HCT116 (cell line): ENCODE data around the gene RREB1. TPM values are rescaled to one million over a fixed set of nuclear protein-coding genes. Genes with fewer than 3 reads are reported as not detected.
"Not testable (repeated sequence)": the region's sequence is repeated elsewhere in the genome, so short reads cannot be mapped to it uniquely, and the experiment has no call there.

Experiments
- ATAC-seq: fragments of 200-7000 bp; cut with Tn5 transposase; 2 replicates; pipeline ENCODE4 v1.9.1; 2020; ENCODE audit warnings: mild to moderate bottlenecking, moderate library complexity
- BruUV-seq: library from RNA; stranded (reverse); fragments of 400-500 nt; replicated peaks from 2 replicates; lab custom pipeline; 2021; lab: Mats Ljungman, UMichigan
- CTCF ChIA-PET: fragments of 300-600 bp; sonication (Branson Sonifier 250); formaldehyde crosslinking; loops from one replicate; lab custom pipeline; 2021; ENCODE audit warnings: antibody characterized with exemption; lab: Charles Lee
- POLR2A ChIA-PET: fragments of 300-600, 350-600 bp; sonication (Branson Sonifier 250); formaldehyde crosslinking; loops from one replicate; lab custom pipeline; 2021; ENCODE audit warnings: antibody characterized with exemption; lab: Charles Lee
- RAD21 ChIA-PET, 2 experiments: fragments of 300-600 bp; sonication (Branson Sonifier 250); formaldehyde crosslinking; loops; one replicate each; lab custom pipeline; 2023; ENCODE audit warnings: low total read pairs in 2 of 2; ENCODE audit not compliant: uncharacterized antibody in 2 of 2, unreplicated experiment in 2 of 2, low non-redundant PET in 1 of 2; lab: Charles Lee
- DNase-seq: peaks from one replicate; pipeline ENCODE4 v3.0.0-alpha.2; 2010; ENCODE audit warnings: low read depth, low spot score
- H2AFZ ChIP-seq: fragments of 200-600 bp; shearing (Covaris generic), sonication (generic); 2 replicates; pipeline ENCODE4 v1.6.1; 2017; ENCODE audit warnings: low read depth, mixed run types, mixed read lengths, antibody characterized with exemption, low read length; ENCODE audit not compliant: poor library complexity, severe bottlenecking
- H3K27ac ChIP-seq: 2 replicates; pipeline ENCODE4 v1.5.1; 2012; ENCODE audit warnings: low read depth, low read length
- H3K27me3 ChIP-seq: fragments of 200-600 bp; sonication (generic); 2 replicates; pipeline ENCODE4 v1.6.1; 2016; ENCODE audit warnings: mixed run types, low read length, mixed read lengths; ENCODE audit not compliant: insufficient read depth
- H3K36me3 ChIP-seq, 2 experiments: fragments of 200-500 bp in 1 of 2; fragments of 200-600 bp in 1 of 2; sonication (Bioruptor generic) in 1 of 2; sonication (generic) in 1 of 2; 2 replicates each; pipeline versions ENCODE4 v1.5.1 to v1.6.1; 2014 to 2016; ENCODE audit warnings: low read length in 2 of 2, inconsistent platforms in 1 of 2, mixed read lengths in 1 of 2, mixed run types in 1 of 2; ENCODE audit not compliant: insufficient read depth in 2 of 2, control insufficient read depth in 1 of 2
- H3K4me1 ChIP-seq, 2 experiments: fragments of 200-600 bp in 1 of 2; sonication (generic) in 1 of 2; 2 replicates each; pipeline versions ENCODE4 v1.5.1 to v1.6.1; 2012 to 2017; ENCODE audit warnings: low read length in 2 of 2, inconsistent platforms in 1 of 2, mild to moderate bottlenecking in 1 of 2, mixed read lengths in 1 of 2, mixed run types in 1 of 2, moderate library complexity in 1 of 2; ENCODE audit not compliant: insufficient read depth in 2 of 2, control insufficient read depth in 1 of 2
- H3K4me2 ChIP-seq: fragments of 200-600 bp; sonication (generic); 2 replicates; pipeline ENCODE4 v1.6.1; 2017; ENCODE audit warnings: mixed run types, low read length, mixed read lengths
- H3K4me3 ChIP-seq, 2 experiments: fragments of 200-600 bp in 1 of 2; sonication (generic) in 1 of 2; replicated peaks in 1 of 2; 2 replicates each; pipeline ENCODE4 v1.5.1; 2011 to 2016; ENCODE audit warnings: low read length in 2 of 2, control low read depth in 1 of 2, low read depth in 1 of 2, mild to moderate bottlenecking in 1 of 2, mixed read lengths in 1 of 2, mixed run types in 1 of 2
- H3K79me2 ChIP-seq: fragments of 200-600 bp; sonication (generic); 2 replicates; pipeline ENCODE4 v1.6.1; 2017; ENCODE audit warnings: mild to moderate bottlenecking, mixed run types, low read length, moderate library complexity, mixed read lengths; ENCODE audit not compliant: insufficient read depth
- H3K9ac ChIP-seq: fragments of 200-600 bp; sonication (generic); 2 replicates; pipeline ENCODE4 v1.6.1; 2016; ENCODE audit warnings: low read length, mixed read lengths
- H3K9me2 ChIP-seq: fragments of 200-600 bp; sonication (generic), shearing (Covaris generic); 2 replicates; pipeline ENCODE4 v1.6.1; 2017; ENCODE audit warnings: mixed run types, mild to moderate bottlenecking, moderate library complexity; ENCODE audit not compliant: insufficient read depth
- H3K9me3 ChIP-seq, 2 experiments: fragments of 200-500 bp in 1 of 2; fragments of 200-600 bp in 1 of 2; sonication (Bioruptor generic) in 1 of 2; sonication (generic) in 1 of 2; 2 replicates each; pipeline ENCODE4 v1.6.1; 2014 to 2017; ENCODE audit warnings: low read length in 2 of 2, mixed read lengths in 2 of 2, inconsistent platforms in 1 of 2, low read depth in 1 of 2, mild to moderate bottlenecking in 1 of 2, mixed run types in 1 of 2, moderate library complexity in 1 of 2; ENCODE audit not compliant: control insufficient read depth in 1 of 2, insufficient read depth in 1 of 2
- H4K20me1 ChIP-seq: fragments of 200-600 bp; sonication (generic), shearing (Covaris generic); 2 replicates; pipeline ENCODE4 v1.6.1; 2017; ENCODE audit warnings: mixed run types, mild to moderate bottlenecking, moderate library complexity; ENCODE audit not compliant: insufficient read depth
- RAD21 ChIP-seq: IDR thresholded peaks from 2 replicates; pipeline ENCODE4 v1.6.1; 2012; ENCODE audit warnings: low read depth, mild to moderate bottlenecking
- intact Hi-C: fragments of 100-400 bp; cut with micrococcal nuclease; formaldehyde crosslinking; loops from 2 replicates; pipeline ENCODE4 v1.10.0; 2022
- total RNA-seq: library from RNA; stranded (reverse); gene quantifications from one replicate; pipeline ENCODE4 v1.2.1, GENCODE V29; 2021; ENCODE audit not compliant: unreplicated experiment

RREB1 gene
- total RNA-seq, 1 experiment from 2014 or later, result 47.9 TPM

- POLR2A ChIA-PET, DNase-seq, H3K4me3 ChIP-seq, BruUV-seq, H3K9ac ChIP-seq, H3K27ac ChIP-seq, H3K9me2 ChIP-seq, H4K20me1 ChIP-seq, H3K36me3 ChIP-seq, H2AFZ ChIP-seq, H3K27me3 ChIP-seq, intact Hi-C loops, H3K9me3 ChIP-seq, RAD21 ChIA-PET, ATAC-seq, CTCF ChIA-PET: not testable (repeated sequence)
- H3K79me2 ChIP-seq, result peaks cover 95% of the 10 kb centered on the region
- peak overlapping the region; percentile 26 for H3K4me2 ChIP-seq
- H3K4me1 ChIP-seq, result peaks cover 25 to 72% of the 10 kb centered on the region in 2 experiments
Measured at GRCh38 chr6:7157307-7157706, 49.5 kb downstream of the RREB1 start.

GRCh38 chr6:7157752-7158616 lies 50.2 kb downstream of the RREB1 start:
- Histone ChIP-seq H3K4me2 (peak overlapping the region; percentile 26; the same call in 1 of the 2 replicates), H2AFZ (no peak overlapping the region), H3K9ac (no peak overlapping the region), H3K4me1 (peaks cover 20 to 68% of the 10 kb centered on the region in 2 experiments), H3K79me2 (peaks cover 96% of the 10 kb centered on the region), H3K9me2 (no peaks in the 10 kb centered on the region), H3K4me3 (no peak overlapping the region), H3K27me3 (no peaks in the 10 kb centered on the region), H4K20me1 (peaks cover 4% of the 10 kb centered on the region; the same call in 1 of the 2 replicates), H3K27ac (no peak overlapping the region), H3K9me3 (no peaks in the 10 kb centered on the region), H3K36me3 (no peaks in the 10 kb centered on the region)
- RAD21 ChIA-PET, result no interaction called here
- DNase-seq (no peak), ATAC-seq (no peak)
- TF ChIP-seq RAD21, result no peak
- intact Hi-C loops, result no loop called here
- POLR2A ChIA-PET, result no interaction called here
- no TSS peak for BruUV-seq
- CTCF ChIA-PET, result no interaction called here
